Pancreas (tissue), 10 donors: ENCODE results near the gene LONP2. TPM values are rescaled to one million over a fixed set of nuclear protein-coding genes. Genes with fewer than 3 reads are reported as not detected.

ENCODE experiments used
- ATAC-seq, 4 donors: fragments of 200-7000 bp; cut with Tn5 transposase; one replicate each; pipeline versions ENCODE4 v1.8.0 to v1.9.1; 2020; ENCODE audit warnings: mild to moderate bottlenecking in 4 of 4, moderate library complexity in 4 of 4
- DNase-seq, 6 donors: peaks; one replicate each; pipeline ENCODE4 v3.0.0-alpha.2; 2020
- FAIRE-seq: peaks from 2 replicates; lab custom pipeline; 2012; peaks lifted over from hg19 to GRCh38; lab: Jason Lieb, UNC
- H3K27ac ChIP-seq, 4 donors: fragments of 200-600 bp; sonication (generic); 1 replicate in 3 of 4; 2 replicates in 1 of 4; pipeline versions ENCODE4 v1.5.0 to v1.8.0; 2020
- H3K27me3 ChIP-seq, 4 donors: fragments of 200-600 bp; one replicate each; pipeline ENCODE4 v1.8.0; 2021
- H3K36me3 ChIP-seq, 3 donors: fragments of 200-600 bp; sonication (generic) in 1 of 3; one replicate each; pipeline versions ENCODE4 v1.5.0 to v1.8.0; 2020 to 2021
- H3K4me1 ChIP-seq, 3 donors: fragments of 200-600 bp; one replicate each; pipeline ENCODE4 v1.8.0; 2021
- H3K4me3 ChIP-seq, 4 donors: fragments of 200-600 bp; sonication (generic) in 2 of 4; one replicate each; pipeline versions ENCODE4 v1.5.0 to v1.8.0; 2020 to 2021
- H3K9me3 ChIP-seq, 4 donors: fragments of 200-600 bp; one replicate each; pipeline ENCODE4 v1.8.0; 2021
- WGBS, 2 donors: extraction: QIAGEN DNeasy Blood & Tissue Kit; methylation state at CpG; one replicate each; pipeline ENCODE4 v1.1.7; 2013; 5-methylcytosine and 5-hydroxymethylcytosine counted together
- intact Hi-C, 3 donors: fragments of 100-400 bp; cut with DNase I; formaldehyde crosslinking; loops; one replicate each; pipeline versions ENCODE4 v1.11.1 to v1.14.2; 2022
- polyA plus RNA-seq, 2 donors: library from polyadenylated mRNA; stranded (reverse); fragments of 200-250 nt; gene quantifications; one replicate each; pipeline ENCODE4 v1.2.3, GENCODE V29; 2013
- total RNA-seq, 6 donors: library from RNA; stranded (reverse); fragmentation: NEBNext Ultra II Directional in 4 of 6; extraction: Animal tissue kit (Norgen Biotek cat#: 25700) in 4 of 6; gene quantifications; one replicate each; pipeline versions ENCODE4 v1.2.1 to v1.2.4, GENCODE V29; 2021 to 2023
- TF ChIP-seq, protein P1 (sequence below), 4 donors: fragments of 200-600 bp; sonication (generic) in 3 of 4; IDR thresholded peaks; one replicate each; pipeline versions ENCODE4 v1.5.0 to v1.8.0; 2021; ENCODE audit warnings: antibody characterized with exemption in 4 of 4
- donor health status: healthy with polysubstance abuse.
- donor health status: DM: no; HTN: no; CAD: no; lungs with moderate emphysema.
- donor health status: DM: no; HTN: no; CAD: no.
- donor health status: control.
- donor health status: control.
- donor health status: Bipolar disorder and iron deficiency.
- donor health status: DM: yes; HTN: yes; CAD: no.
- donor health status: DM: no; HTN: no; CAD: no.
- donor health status: DM: no; HTN: no; CAD: no.
- donor health status: DM: yes; HTN: yes; CAD: no.

LONP2 gene
- total and polyA plus RNA-seq, 8 donors = 31.4 to 49.1 (median 41.6) TPM

DNA sequence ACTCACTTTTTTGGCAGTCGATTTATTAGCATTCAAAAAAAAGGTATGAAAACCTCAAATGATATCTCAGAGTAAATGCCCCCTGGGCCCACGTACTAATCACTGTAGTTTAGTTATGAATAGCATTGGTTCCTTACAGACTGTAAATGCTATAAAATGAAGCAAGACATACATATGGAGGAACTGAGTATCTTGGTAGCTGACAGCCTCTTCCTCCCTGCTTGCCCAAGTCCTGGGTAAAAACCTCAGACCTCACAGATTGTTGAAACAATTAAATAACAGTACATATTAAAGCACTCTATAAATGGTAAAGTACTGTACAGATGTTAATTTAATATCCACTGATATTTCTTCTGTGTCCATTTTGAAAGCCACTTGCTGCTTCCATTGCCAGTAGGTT is 36.4 kb downstream of the LONP2 start:
- ATAC-seq (no peak), DNase-seq (no peak), FAIRE-seq (no peak)
- Histone ChIP-seq H3K36me3 (no peaks in the 10 kb centered on the region), H3K4me1 (peaks cover 0 to 37% (median 19%) of the 10 kb centered on the region in 3 donors), H3K27ac (no peak overlapping the region), H3K27me3 (no peaks in the 10 kb centered on the region), H3K4me3 (no peak overlapping the region), H3K9me3 (no peaks in the 10 kb centered on the region)
- 51 to 55% methylated on average over 2 of the region's 2 CpGs for WGBS, 2 donors
- intact Hi-C loops = no loop called here
- TF ChIP-seq, protein P1, sequence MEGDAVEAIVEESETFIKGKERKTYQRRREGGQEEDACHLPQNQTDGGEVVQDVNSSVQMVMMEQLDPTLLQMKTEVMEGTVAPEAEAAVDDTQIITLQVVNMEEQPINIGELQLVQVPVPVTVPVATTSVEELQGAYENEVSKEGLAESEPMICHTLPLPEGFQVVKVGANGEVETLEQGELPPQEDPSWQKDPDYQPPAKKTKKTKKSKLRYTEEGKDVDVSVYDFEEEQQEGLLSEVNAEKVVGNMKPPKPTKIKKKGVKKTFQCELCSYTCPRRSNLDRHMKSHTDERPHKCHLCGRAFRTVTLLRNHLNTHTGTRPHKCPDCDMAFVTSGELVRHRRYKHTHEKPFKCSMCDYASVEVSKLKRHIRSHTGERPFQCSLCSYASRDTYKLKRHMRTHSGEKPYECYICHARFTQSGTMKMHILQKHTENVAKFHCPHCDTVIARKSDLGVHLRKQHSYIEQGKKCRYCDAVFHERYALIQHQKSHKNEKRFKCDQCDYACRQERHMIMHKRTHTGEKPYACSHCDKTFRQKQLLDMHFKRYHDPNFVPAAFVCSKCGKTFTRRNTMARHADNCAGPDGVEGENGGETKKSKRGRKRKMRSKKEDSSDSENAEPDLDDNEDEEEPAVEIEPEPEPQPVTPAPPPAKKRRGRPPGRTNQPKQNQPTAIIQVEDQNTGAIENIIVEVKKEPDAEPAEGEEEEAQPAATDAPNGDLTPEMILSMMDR (IDR thresholded peaks at IDR 0.05) = no peak

DNA sequence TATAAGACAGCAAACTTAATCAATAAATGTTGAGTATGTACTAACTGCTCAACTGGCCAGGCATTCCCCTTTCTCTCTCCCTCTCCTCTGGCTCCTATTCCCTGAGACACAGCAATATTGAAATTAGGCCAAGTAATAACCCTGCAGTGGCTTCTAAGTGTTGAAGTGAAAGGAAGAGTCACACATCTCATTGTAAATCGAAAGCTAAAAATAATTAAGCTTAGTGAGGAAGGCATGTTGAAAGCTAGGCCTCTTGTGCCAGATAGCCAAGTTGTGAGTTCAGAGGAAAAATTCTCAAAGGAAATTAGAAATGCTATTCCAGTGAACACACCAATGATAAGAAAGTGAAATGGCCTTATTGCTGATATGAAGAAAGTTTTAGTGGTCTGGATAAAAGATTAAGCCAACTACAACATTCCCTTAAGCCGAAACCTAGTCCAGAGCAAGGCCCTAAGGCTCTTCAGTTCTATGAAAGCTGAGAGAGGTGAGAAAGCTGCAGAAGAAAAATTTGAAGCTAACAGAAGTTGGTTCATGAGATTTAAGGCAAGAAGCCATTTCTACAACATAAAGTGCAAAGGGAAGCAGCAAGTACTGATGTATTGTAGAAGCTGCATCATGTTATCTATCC is 38.6 kb downstream of the LONP2 start:
- peaks cover 0 to 3% (median 0%) of the 10 kb centered on the region in 3 donors for H3K36me3 ChIP-seq
- FAIRE-seq = no peak
- no peak overlapping the region for H3K4me3 ChIP-seq
- H3K9me3 ChIP-seq = no peaks in the 10 kb centered on the region
- no peak overlapping the region for H3K27ac ChIP-seq
- intact Hi-C loops = no loop called here
- DNase-seq = no peak
- WGBS, 2 donors = 79 to 90% methylated on average over 2 of the region's 2 CpGs
- TF ChIP-seq, protein P1 (IDR thresholded peaks at IDR 0.05) = no peak
- peaks cover 0 to 25% (median 20%) of the 10 kb centered on the region in 3 donors for H3K4me1 ChIP-seq
- ATAC-seq = peak in 1 of 4 donors; percentile 10
- no peaks in the 10 kb centered on the region for H3K27me3 ChIP-seq

DNA sequence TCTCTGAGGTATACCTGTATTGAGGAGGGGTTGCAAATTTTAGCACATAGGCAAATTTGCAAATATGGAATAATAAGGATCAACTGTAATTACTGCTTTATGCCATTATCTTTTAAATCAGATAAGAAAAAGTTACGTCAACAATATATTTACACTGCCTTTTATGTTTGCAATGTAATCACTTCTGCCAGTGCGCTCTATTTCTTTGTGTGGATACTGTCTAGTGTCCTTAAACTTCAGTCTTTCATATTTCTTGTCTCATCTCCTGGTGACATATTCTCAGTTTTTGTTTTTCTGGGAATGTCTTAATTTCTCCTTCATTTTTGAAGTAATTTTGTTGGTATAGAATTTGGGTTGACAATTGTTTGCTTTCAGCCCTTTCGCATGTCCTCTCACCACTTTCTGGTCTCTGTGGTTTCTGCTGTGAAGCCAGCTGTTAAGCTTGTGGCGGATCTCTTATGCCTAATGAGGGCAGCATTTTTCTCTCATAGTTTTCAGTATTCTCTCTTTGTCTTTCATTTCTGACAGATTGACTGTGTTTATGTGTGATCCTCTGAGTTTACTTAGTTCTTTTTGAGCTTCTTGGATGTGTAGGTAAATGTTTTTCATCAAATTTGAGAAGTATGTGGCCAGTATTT is 40.8 kb downstream of the LONP2 start:
- ATAC-seq (peak in 3 of 4 donors; percentile 33 to 70 (median 69)), FAIRE-seq (no peak)

DNA sequence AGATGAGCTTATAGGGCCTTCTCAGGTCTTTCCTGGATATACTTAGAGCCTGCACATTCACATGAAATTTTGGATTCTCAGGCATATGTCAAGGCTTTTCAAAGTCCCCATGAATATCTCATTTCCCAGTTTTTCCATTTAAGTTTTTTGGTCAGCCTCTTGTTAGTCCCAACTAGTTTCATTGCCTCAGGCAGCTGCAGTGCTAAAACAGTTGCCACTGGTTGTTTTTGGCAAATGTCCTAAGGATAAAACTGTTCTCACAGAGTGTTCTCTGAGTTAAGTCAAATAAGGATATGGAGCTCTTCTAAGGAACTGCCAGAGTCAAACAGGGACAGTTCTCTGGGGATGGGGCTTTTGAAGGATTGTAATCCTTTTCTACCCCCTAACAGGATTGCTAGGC is 43.1 kb downstream of the LONP2 start:
- no peaks in the 10 kb centered on the region for H3K9me3 ChIP-seq
- no peaks in the 10 kb centered on the region for H3K27me3 ChIP-seq
- H3K36me3 ChIP-seq = peaks cover 0 to 12% (median 5%) of the 10 kb centered on the region in 3 donors
- H3K4me1 ChIP-seq = peaks cover 3 to 22% (median 13%) of the 10 kb centered on the region in 3 donors
- ATAC-seq = no peak
- no peak overlapping the region for H3K4me3 ChIP-seq
- TF ChIP-seq, protein P1 (IDR thresholded peaks at IDR 0.05) = no peak
- intact Hi-C loops = no loop called here
- DNase-seq = no peak
- FAIRE-seq = no peak
- H3K27ac ChIP-seq = no peak overlapping the region

More for the DNA sequence above, 40.8 kb downstream of the LONP2 start:
- Histone ChIP-seq H3K27ac (peak overlapping the region in 1 of 4 donors; percentile 34), H3K9me3 (no peaks in the 10 kb centered on the region), H3K36me3 (peaks cover 0 to 5% (median 0%) of the 10 kb centered on the region in 3 donors), H3K4me3 (no peak overlapping the region), H3K4me1 (peaks cover 0 to 20% (median 15%) of the 10 kb centered on the region in 3 donors), H3K27me3 (no peaks in the 10 kb centered on the region)
- intact Hi-C loops = no loop called here
- DNase-seq = no peak
- TF ChIP-seq, protein P1 (IDR thresholded peaks at IDR 0.05) = no peak
- 54 to 68% methylated on average over 4 of the region's 4 CpGs for WGBS, 2 donors

DNA sequence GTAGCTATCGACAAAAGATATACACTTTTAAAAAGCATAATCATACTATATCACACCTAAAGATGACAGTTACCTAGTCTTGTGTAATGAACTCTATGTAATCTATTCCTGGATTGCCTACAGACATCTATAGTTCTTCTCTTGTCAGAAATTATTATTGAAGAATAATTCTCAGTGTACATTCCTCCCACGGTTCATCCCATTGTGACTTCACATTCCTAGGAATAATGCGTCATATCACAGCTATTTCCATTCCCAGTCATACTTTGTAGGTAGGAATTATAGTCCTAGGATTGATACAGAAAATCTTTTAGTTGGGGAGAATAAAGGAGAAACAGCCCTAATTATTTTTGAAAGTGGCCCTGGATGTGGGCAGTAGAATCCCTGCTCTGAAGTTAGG is 47.2 kb downstream of the LONP2 start:
- Histone ChIP-seq H3K27ac (no peak overlapping the region), H3K4me3 (no peak overlapping the region), H3K4me1 (peaks cover 19 to 36% (median 24%) of the 10 kb centered on the region in 3 donors), H3K36me3 (peaks cover 0 to 12% (median 5%) of the 10 kb centered on the region in 3 donors), H3K27me3 (no peaks in the 10 kb centered on the region), H3K9me3 (no peaks in the 10 kb centered on the region)
- intact Hi-C loops = no loop called here
- DNase-seq = no peak
- TF ChIP-seq, protein P1 (IDR thresholded peaks at IDR 0.05) = no peak
- WGBS, 2 donors = 96 to 99% methylated on average over 3 of the region's 3 CpGs
- no peak for FAIRE-seq
- ATAC-seq = no peak
